ENCODE results near the gene PARVB.

GRCh38 chr22:43992331-43992821 is 31.7 kb upstream of the PARVB start:
- TF ChIP-seq CTCF (IDR thresholded peaks at IDR 0.05), result no peak
- no peak for TF ChIP-seq POLR2A (IDR thresholded peaks at IDR 0.05)

All from uterus (tissue), 2 donors.